Measurements from ENCODE around the gene ELAVL4.

DNA sequence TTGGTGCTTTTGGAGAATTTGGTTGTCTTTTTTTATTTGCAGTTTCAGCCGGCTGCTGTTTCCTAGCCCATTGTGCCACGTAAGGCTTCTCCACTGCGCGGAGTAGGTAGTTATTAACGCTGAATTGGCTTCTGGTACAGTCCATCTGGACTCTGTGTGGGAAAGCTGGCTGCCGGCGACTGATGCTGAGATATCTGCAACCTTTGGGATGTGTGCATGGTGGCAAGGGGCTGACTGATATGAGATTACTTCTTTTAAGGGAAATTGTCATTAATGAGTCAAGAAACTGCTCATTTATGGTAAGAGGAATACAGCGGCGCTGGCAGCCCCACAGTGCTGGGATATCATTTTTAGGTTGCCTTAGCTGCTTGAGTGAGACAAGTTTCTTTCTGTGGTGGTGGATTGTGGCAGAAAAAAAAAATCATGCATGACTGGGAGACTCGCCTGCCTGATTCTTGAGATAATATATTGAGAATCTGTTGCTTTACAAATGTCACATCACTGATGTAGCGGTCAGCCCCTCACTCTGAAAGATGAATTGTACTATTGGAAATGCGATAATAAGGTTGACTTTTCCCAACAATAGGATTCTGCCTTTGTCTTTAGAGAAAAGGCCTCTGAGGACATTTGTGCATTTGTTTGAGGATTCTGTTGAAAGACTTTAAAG is 2.5 kb upstream of the ELAVL4 start:
- no peak for TF ChIP-seq POLR2A (IDR thresholded peaks at IDR 0.05)
- TF ChIP-seq, protein P1, sequence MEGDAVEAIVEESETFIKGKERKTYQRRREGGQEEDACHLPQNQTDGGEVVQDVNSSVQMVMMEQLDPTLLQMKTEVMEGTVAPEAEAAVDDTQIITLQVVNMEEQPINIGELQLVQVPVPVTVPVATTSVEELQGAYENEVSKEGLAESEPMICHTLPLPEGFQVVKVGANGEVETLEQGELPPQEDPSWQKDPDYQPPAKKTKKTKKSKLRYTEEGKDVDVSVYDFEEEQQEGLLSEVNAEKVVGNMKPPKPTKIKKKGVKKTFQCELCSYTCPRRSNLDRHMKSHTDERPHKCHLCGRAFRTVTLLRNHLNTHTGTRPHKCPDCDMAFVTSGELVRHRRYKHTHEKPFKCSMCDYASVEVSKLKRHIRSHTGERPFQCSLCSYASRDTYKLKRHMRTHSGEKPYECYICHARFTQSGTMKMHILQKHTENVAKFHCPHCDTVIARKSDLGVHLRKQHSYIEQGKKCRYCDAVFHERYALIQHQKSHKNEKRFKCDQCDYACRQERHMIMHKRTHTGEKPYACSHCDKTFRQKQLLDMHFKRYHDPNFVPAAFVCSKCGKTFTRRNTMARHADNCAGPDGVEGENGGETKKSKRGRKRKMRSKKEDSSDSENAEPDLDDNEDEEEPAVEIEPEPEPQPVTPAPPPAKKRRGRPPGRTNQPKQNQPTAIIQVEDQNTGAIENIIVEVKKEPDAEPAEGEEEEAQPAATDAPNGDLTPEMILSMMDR (IDR thresholded peaks at IDR 0.05), result no peak
